CD14-positive monocyte (primary cell): Measurements from ENCODE around the gene STAMBPL1. TPM values are rescaled to one million over a fixed set of nuclear protein-coding genes. Genes with fewer than 3 reads are reported as not detected.

Source experiments
- DNase-seq, 3 donors: peaks; one replicate each; pipeline ENCODE4 v3.0.0-alpha.2; 2011 to 2022
- H2AFZ ChIP-seq: 2 replicates; pipeline ENCODE4 v1.6.0; 2012; ENCODE audit warnings: mild to moderate bottlenecking, low read depth, low read length, inconsistent platforms; ENCODE audit not compliant: insufficient read depth, poor library complexity, severe bottlenecking
- H3K27ac ChIP-seq, 2 donors: 1 replicate in 1 of 2; 2 replicates in 1 of 2; pipeline ENCODE4 v1.5.1; 2012 to 2013; ENCODE audit warnings: low read length in 2 of 2, control low read depth in 1 of 2, inconsistent platforms in 1 of 2, low read depth in 1 of 2, mild to moderate bottlenecking in 1 of 2
- H3K27me3 ChIP-seq, 2 donors: one replicate each; pipeline versions ENCODE4 v1.6.0 to v1.6.1; 2011 to 2013; ENCODE audit warnings: low read length in 2 of 2; ENCODE audit not compliant: control insufficient read depth in 2 of 2, insufficient read depth in 2 of 2
- H3K36me3 ChIP-seq, 2 donors: replicated peaks in 1 of 2; 1 replicate in 1 of 2; 2 replicates in 1 of 2; pipeline versions ENCODE4 v1.5.1 to v1.6.1; 2012 to 2013; ENCODE audit warnings: low read length in 2 of 2, control low read depth in 1 of 2, inconsistent platforms in 1 of 2, mild to moderate bottlenecking in 1 of 2; ENCODE audit not compliant: insufficient read depth in 2 of 2, control insufficient read depth in 1 of 2
- H3K4me1 ChIP-seq, 2 donors: 1 replicate in 1 of 2; 2 replicates in 1 of 2; pipeline versions ENCODE4 v1.5.1 to v1.6.1; 2012 to 2013; ENCODE audit warnings: low read length in 2 of 2, control low read depth in 1 of 2, inconsistent platforms in 1 of 2, mild to moderate bottlenecking in 1 of 2, moderate library complexity in 1 of 2; ENCODE audit not compliant: insufficient read depth in 2 of 2, control insufficient read depth in 1 of 2
- H3K4me2 ChIP-seq: replicated peaks from 2 replicates; pipeline ENCODE3; 2012; ENCODE audit warnings: low read length, moderate library complexity, mild to moderate bottlenecking; ENCODE audit not compliant: poor library complexity, severe bottlenecking; ENCODE audit errors: extremely low read depth
- H3K4me3 ChIP-seq, 3 experiments: fragments of 200-600 bp in 1 of 3; sonication (generic) in 1 of 3; replicated peaks in 1 of 3; 1 replicate in 2 of 3; 2 replicates in 1 of 3; pipeline ENCODE4 v1.5.1; 2011 to 2013; ENCODE audit warnings: low read length in 3 of 3, mild to moderate bottlenecking in 3 of 3, control low read depth in 2 of 3, low read depth in 2 of 3, inconsistent platforms in 1 of 3, moderate library complexity in 1 of 3
- H3K79me2 ChIP-seq: 2 replicates; pipeline ENCODE4 v1.6.0; 2012; ENCODE audit warnings: mild to moderate bottlenecking, control low read depth, inconsistent platforms, low read length, moderate library complexity; ENCODE audit not compliant: insufficient read depth
- H3K9ac ChIP-seq: 2 replicates; pipeline ENCODE4 v1.6.0; 2017; ENCODE audit warnings: low read length, mild to moderate bottlenecking; ENCODE audit not compliant: insufficient read depth, poor library complexity, severe bottlenecking
- H3K9me3 ChIP-seq, 2 donors: replicated peaks in 1 of 2; 1 replicate in 1 of 2; 2 replicates in 1 of 2; pipeline versions ENCODE4 v1.5.1 to v1.6.1; 2012 to 2013; ENCODE audit warnings: low read length in 2 of 2, control low read depth in 1 of 2; ENCODE audit not compliant: control insufficient read depth in 1 of 2, insufficient read depth in 1 of 2
- H4K20me1 ChIP-seq: 2 replicates; pipeline ENCODE4 v1.6.0; 2012; ENCODE audit warnings: mild to moderate bottlenecking, low read length, control low read depth, moderate library complexity; ENCODE audit not compliant: insufficient read depth
- H3K27ac Mint-ChIP-seq, 7 donors: one replicate each; pipeline ENCODE4 v1.8.0; 2020; ENCODE audit warnings: mild to moderate bottlenecking in 7 of 7, mixed read lengths in 7 of 7, moderate library complexity in 6 of 7, inconsistent platforms in 2 of 7
- H3K27me3 Mint-ChIP-seq, 3 donors: one replicate each; pipeline ENCODE4 v1.8.0; 2021 to 2022; ENCODE audit warnings: low read depth in 3 of 3, mild to moderate bottlenecking in 3 of 3, mixed read lengths in 3 of 3, moderate library complexity in 3 of 3, inconsistent platforms in 1 of 3
- H3K36me3 Mint-ChIP-seq, 2 donors: one replicate each; pipeline ENCODE4 v1.8.0; 2020; ENCODE audit warnings: mixed read lengths in 2 of 2, inconsistent platforms in 1 of 2, mild to moderate bottlenecking in 1 of 2
- H3K4me1 Mint-ChIP-seq: one replicate; pipeline ENCODE4 v1.8.0; 2020; ENCODE audit warnings: mild to moderate bottlenecking, mixed read lengths
- H3K4me3 Mint-ChIP-seq, 2 donors: one replicate each; pipeline ENCODE4 v1.8.0; 2020; ENCODE audit warnings: mild to moderate bottlenecking in 2 of 2, mixed read lengths in 2 of 2, moderate library complexity in 1 of 2
- H3K9me3 Mint-ChIP-seq, 7 donors: one replicate each; pipeline ENCODE4 v1.8.0; 2020 to 2022; ENCODE audit warnings: mixed read lengths in 7 of 7, mild to moderate bottlenecking in 6 of 7, moderate library complexity in 6 of 7, inconsistent platforms in 2 of 7
- WGBS: methylation state at CpG from one replicate; pipeline ENCODE4 v1.1.5; 2013; ENCODE audit warnings: missing lambda C conversion rate; ENCODE audit not compliant: insufficient coverage; 5-methylcytosine and 5-hydroxymethylcytosine counted together
- intact Hi-C, 2 donors: fragments of 100-400 bp; cut with micrococcal nuclease; formaldehyde crosslinking; loops; one replicate each; pipeline versions ENCODE4 v1.15.0 to v1.15.1; 2023
- polyA plus RNA-seq, 3 donors: library from polyadenylated mRNA; depleted of rRNA in 1 of 3; unstranded in 2 of 3; stranded (reverse) in 1 of 3; fragments of 300-500 nt in 2 of 3; fragments of >200 nt in 1 of 3; fragmentation: Illumina TruSeq in 2 of 3; gene quantifications; 1 replicate in 2 of 3; 2 replicates in 1 of 3; pipeline ENCODE4 v1.2.3, GENCODE V29; 2012 to 2021
- TF ChIP-seq, protein P1 (sequence below): fragments of 200-600 bp; IDR thresholded peaks from one replicate; pipeline ENCODE4 v1.8.0; 2022; ENCODE audit warnings: antibody characterized with exemption, mild to moderate bottlenecking

STAMBPL1 gene
- polyA plus RNA-seq, 3 donors = 0.07 to 1.5 (median 0.10) TPM

DNA sequence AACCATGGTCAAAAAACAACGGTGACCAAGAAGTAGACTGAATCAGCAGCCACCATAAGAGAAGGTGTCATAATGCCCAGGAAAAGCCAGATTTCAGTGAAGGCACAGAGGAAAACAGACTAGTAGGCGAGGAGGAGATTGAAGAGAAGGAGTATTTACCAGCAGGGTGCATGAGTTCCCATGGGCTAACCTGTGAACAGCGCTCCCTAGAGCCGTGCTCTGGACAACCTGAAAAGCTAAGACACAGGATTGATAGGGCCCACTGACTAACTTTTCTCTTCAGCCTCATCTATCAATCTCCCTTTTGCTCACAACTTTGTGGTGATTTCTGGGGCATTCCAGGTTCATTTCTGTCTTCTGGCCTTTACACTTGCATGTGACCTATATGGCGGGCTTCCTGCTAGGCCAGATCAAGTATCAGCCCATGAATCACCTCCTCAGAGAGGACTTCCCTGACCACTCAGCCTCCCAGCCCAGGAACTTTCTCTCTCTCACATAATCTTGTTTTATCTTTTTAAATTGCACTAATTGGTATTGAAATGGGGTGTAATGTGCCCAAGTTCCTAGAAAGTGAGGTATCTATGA, 41.2 kb upstream of the STAMBPL1 start:
- WGBS = 98% methylated on average over 4 of the region's 5 CpGs
- no peaks in the 10 kb centered on the region for H3K27me3 ChIP-seq
- peaks cover 36% of the 10 kb centered on the region in 2 donors for H3K4me1 ChIP-seq
- Mint-ChIP-seq H3K4me1 (peaks cover 25% of the 10 kb centered on the region), H3K4me3 (no peak overlapping the region), H3K27me3 (peaks cover 0 to 2% (median 0%) of the 10 kb centered on the region in 3 donors), H3K36me3 (peaks cover 8 to 10% of the 10 kb centered on the region in 2 donors), H3K27ac (no peak overlapping the region), H3K9me3 (no peaks in the 10 kb centered on the region)
- H2AFZ ChIP-seq = no peak overlapping the region
- no peak overlapping the region for H3K9ac ChIP-seq
- H3K79me2 ChIP-seq = peaks cover 3% of the 10 kb centered on the region
- no peaks in the 10 kb centered on the region for H3K36me3 ChIP-seq
- H3K27ac ChIP-seq = no peak overlapping the region
- no peaks in the 10 kb centered on the region for H3K9me3 ChIP-seq
- no peak overlapping the region for H3K4me2 ChIP-seq
- no peaks in the 10 kb centered on the region for H4K20me1 ChIP-seq
- peak in 1 of 3 donors; percentile 57 for DNase-seq
- intact Hi-C loops = loop anchor here (5.0 kb wide), 2 partner anchors 43 to 93 kb away; partner anchors contain the start of gene STAMBPL1 (in 1 of the 2)
- TF ChIP-seq, protein P1, sequence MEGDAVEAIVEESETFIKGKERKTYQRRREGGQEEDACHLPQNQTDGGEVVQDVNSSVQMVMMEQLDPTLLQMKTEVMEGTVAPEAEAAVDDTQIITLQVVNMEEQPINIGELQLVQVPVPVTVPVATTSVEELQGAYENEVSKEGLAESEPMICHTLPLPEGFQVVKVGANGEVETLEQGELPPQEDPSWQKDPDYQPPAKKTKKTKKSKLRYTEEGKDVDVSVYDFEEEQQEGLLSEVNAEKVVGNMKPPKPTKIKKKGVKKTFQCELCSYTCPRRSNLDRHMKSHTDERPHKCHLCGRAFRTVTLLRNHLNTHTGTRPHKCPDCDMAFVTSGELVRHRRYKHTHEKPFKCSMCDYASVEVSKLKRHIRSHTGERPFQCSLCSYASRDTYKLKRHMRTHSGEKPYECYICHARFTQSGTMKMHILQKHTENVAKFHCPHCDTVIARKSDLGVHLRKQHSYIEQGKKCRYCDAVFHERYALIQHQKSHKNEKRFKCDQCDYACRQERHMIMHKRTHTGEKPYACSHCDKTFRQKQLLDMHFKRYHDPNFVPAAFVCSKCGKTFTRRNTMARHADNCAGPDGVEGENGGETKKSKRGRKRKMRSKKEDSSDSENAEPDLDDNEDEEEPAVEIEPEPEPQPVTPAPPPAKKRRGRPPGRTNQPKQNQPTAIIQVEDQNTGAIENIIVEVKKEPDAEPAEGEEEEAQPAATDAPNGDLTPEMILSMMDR = no peak
- H3K4me3 ChIP-seq = no peak overlapping the region

DNA sequence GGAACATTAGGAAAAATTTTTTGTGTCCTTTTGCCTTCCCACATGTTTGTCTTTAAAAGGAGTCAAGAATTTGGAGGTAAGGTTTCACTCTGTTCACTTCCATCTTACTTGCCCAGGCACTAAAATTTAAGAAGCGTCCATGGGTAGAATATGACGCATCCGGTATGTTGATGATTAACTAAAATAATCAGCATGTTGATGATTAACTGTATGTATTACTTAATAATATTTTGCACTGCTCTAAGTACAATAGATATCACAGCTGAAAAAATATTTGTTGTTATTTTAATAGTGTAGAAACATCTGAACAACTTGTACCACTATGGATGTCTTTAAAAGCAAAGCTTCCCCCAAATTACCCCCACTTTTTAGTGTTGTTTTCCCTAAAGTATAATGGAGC, 39.9 kb upstream of the STAMBPL1 start:
- H2AFZ ChIP-seq = no peak overlapping the region
- intact Hi-C loops = no loop called here
- H3K79me2 ChIP-seq = peaks cover 6% of the 10 kb centered on the region
- no peak overlapping the region for H3K27ac ChIP-seq
- peaks cover 0 to 2% (median 0%) of the 10 kb centered on the region in 3 donors for H3K27me3 Mint-ChIP-seq
- H3K36me3 ChIP-seq = no peaks in the 10 kb centered on the region
- no peak for DNase-seq
- TF ChIP-seq, protein P1 = no peak
- H3K4me1 Mint-ChIP-seq = peaks cover 23% of the 10 kb centered on the region
- no peaks in the 10 kb centered on the region for H3K9me3 ChIP-seq
- H3K4me3 Mint-ChIP-seq = no peak overlapping the region
- no peak overlapping the region for H3K4me3 ChIP-seq
- H3K4me1 ChIP-seq = peaks cover 23 to 24% of the 10 kb centered on the region in 2 donors
- no peaks in the 10 kb centered on the region for H3K27me3 ChIP-seq
- no peaks in the 10 kb centered on the region for H4K20me1 ChIP-seq
- H3K9me3 Mint-ChIP-seq = no peaks in the 10 kb centered on the region
- no CpG with 5 or more reads among the region's 3 CpGs for WGBS
- no peak overlapping the region for H3K9ac ChIP-seq
- H3K36me3 Mint-ChIP-seq = peaks cover 10 to 13% of the 10 kb centered on the region in 2 donors
- no peak overlapping the region for H3K27ac Mint-ChIP-seq
- H3K4me2 ChIP-seq = no peak overlapping the region
